NCI-H2171 treated with DMSO at 0.1 percent for 48 hours (cell line): ENCODE results near the gene RBM42.
A peak's percentile ranks its signal among the peaks of the same experiment; 100 is the strongest.
"Not testable (repeated sequence)": the region's sequence is repeated elsewhere in the genome, so short reads cannot be mapped to it uniquely, and the experiment has no call there.

ENCODE experiments used
- DNase-seq: peaks from one replicate; lab custom pipeline; 2025; lab: John Stamatoyannopoulos, UW

RBM42 gene

GRCh38 chr19:35628565-35629331 is at the start of gene RBM42:
TSS of gene RBM42 (plus strand) at chr19:35629036. CDS start at chr19:35629154, 118 bp downstream.
- DNase-seq = peak; percentile 99

GRCh38 chr19:35582760-35583159 is 46.1 kb upstream of the RBM42 start:
- DNase-seq = no peak

GRCh38 chr19:35585848-35586247 is 43.0 kb upstream of the RBM42 start, which contains the start of gene PMIS2:
TSS of gene PMIS2 (plus strand) at chr19:35586173. CDS start at chr19:35586260, 87 bp downstream.
- no peak for DNase-seq

- no peak for DNase-seq
Observed at GRCh38 chr19:35587321-35587720, 41.5 kb upstream of the RBM42 start.

GRCh38 chr19:35590875-35591274 is 38.0 kb upstream of the RBM42 start:
- DNase-seq = no peak

- no peak for DNase-seq
Observed at GRCh38 chr19:35592226-35592625, 36.6 kb upstream of the RBM42 start.

GRCh38 chr19:35595026-35595425 is 33.8 kb upstream of the RBM42 start:
- not testable (repeated sequence) for DNase-seq

- DNase-seq = no peak
Observed at GRCh38 chr19:35595928-35596327, 32.9 kb upstream of the RBM42 start.

GRCh38 chr19:35596366-35596999 is 32.4 kb upstream of the RBM42 start:
- DNase-seq = peak; percentile 18

- no peak for DNase-seq
Observed at GRCh38 chr19:35601971-35602370, 26.9 kb upstream of the RBM42 start.

GRCh38 chr19:35604436-35604835 is 24.4 kb upstream of the RBM42 start:
- not testable (repeated sequence) for DNase-seq

GRCh38 chr19:35607170-35607569 is 21.7 kb upstream of the RBM42 start:
- not testable (repeated sequence) for DNase-seq

- DNase-seq = no peak
Observed at GRCh38 chr19:35607661-35608060, 21.2 kb upstream of the RBM42 start.

- no peak for DNase-seq
Observed at GRCh38 chr19:35608251-35608650, 20.6 kb upstream of the RBM42 start.

- DNase-seq = no peak
Observed at GRCh38 chr19:35609851-35610353, 18.9 kb upstream of the RBM42 start.

GRCh38 chr19:35612224-35612558 is 16.6 kb upstream of the RBM42 start:
- no peak for DNase-seq

- peak; percentile 92 for DNase-seq
Observed at GRCh38 chr19:35612559-35613321, 16.1 kb upstream of the RBM42 start, which contains the start of gene HAUS5. TSS of gene HAUS5 (plus strand) at chr19:35612735. CDS start at chr19:35612795, 60 bp downstream.

GRCh38 chr19:35613574-35613973 is 15.3 kb upstream of the RBM42 start:
- DNase-seq = no peak

- no peak for DNase-seq
Observed at GRCh38 chr19:35615036-35615435, 13.8 kb upstream of the RBM42 start.

- DNase-seq = no peak
Observed at GRCh38 chr19:35618857-35619256, 10.0 kb upstream of the RBM42 start.

GRCh38 chr19:35619290-35619923 is 9.4 kb upstream of the RBM42 start:
- DNase-seq = no peak

GRCh38 chr19:35620001-35620400 is 8.8 kb upstream of the RBM42 start:
- no peak for DNase-seq
